ENCODE results near the gene PSTK.

DNA sequence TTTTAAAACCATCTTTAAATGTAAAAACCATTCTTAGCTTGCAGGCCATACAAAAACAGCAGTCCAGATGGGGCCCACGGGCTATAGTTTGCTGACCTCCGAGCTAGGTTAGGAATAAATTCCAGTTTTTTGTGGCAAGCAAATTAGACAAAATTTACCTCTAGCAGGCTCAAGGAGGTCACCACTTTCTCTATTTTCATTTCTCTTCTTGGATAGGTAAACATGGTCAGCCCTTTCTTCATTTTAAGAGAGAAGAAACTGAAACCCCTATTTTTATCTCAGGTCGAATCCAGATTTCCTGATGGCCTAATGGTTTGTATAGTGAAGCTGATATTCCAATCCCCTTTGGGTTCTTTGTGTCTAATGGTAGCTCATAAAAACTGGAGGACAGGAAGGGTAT, 17.7 kb downstream of the PSTK start:
- TF ChIP-seq, protein P1, sequence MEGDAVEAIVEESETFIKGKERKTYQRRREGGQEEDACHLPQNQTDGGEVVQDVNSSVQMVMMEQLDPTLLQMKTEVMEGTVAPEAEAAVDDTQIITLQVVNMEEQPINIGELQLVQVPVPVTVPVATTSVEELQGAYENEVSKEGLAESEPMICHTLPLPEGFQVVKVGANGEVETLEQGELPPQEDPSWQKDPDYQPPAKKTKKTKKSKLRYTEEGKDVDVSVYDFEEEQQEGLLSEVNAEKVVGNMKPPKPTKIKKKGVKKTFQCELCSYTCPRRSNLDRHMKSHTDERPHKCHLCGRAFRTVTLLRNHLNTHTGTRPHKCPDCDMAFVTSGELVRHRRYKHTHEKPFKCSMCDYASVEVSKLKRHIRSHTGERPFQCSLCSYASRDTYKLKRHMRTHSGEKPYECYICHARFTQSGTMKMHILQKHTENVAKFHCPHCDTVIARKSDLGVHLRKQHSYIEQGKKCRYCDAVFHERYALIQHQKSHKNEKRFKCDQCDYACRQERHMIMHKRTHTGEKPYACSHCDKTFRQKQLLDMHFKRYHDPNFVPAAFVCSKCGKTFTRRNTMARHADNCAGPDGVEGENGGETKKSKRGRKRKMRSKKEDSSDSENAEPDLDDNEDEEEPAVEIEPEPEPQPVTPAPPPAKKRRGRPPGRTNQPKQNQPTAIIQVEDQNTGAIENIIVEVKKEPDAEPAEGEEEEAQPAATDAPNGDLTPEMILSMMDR (IDR thresholded peaks at IDR 0.05; ENCODE audit: insufficient read depth, low read length, poor library complexity, severe bottlenecking), result no peak
- TF ChIP-seq EZH2phosphoT487 (conservative IDR thresholded peaks at IDR 0.05; ENCODE audit: low read length), result no peak
